Astrocyte of the spinal cord (primary cell): ENCODE measurements around the gene RND3.

Experiments used
- DNase-seq: peaks from one replicate; pipeline ENCODE4 v3.0.0; 2011; ENCODE audit warnings: low read depth, low spot score
- H3K4me3 ChIP-seq: 2 replicates; pipeline ENCODE4 v1.5.1; 2011; ENCODE audit warnings: low read depth, mild to moderate bottlenecking, low read length, moderate library complexity
- in situ Hi-C: cut with HindIII; loops from 2 replicates; pipeline ENCODE4 v1.10.0; 2017; ENCODE audit warnings: low sequenced_read_pairs
- TF ChIP-seq, protein P1 (sequence below): IDR thresholded peaks from 2 replicates; pipeline ENCODE4 v1.5.1; 2012; ENCODE audit warnings: low read depth, mild to moderate bottlenecking, low read length, inconsistent platforms

Gene RND3

DNA sequence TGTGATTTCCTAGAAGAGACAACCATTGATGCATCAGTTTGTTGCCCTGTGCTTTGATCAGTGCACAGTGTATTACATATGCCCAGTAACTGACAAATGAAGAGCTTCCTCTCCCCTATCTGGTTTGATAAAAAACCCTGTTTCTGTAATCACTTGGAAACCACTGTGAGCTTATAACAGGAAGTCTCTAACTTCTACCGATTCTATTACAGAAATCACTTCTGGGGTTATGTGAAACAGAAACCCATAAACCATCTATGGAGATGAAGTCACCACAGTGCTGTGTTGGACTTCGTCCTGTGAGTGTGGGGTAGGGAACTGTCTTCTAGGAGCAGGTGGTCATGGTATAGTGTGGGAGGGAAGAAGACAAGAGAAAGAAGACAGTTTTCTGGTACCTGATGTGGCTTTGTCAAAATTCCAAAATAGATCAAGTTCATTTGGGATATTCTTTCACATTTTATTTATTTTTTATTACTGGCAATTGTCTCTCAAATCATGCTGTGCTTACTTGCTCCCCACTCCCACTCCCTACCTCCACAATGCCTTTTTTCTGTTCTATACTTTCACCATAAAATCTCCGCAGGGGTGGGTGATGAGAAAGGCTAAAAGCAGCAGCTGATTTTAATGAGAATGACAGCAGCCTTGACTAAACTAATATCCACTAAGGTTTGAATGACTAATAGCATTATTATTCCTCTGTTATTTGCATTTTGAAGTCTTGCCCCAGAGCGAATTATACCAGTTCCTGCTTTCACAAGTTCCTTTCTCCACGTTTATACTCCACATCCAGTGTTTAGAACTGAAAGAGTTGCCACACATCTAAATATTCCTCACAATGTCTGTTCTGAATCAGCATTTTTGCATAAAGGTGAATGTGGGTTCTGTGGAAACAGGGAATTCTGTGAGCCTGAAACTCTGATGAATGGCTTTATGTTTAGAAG lies 41.7 kb upstream of the RND3 start:
- no peak overlapping the region for H3K4me3 ChIP-seq
- TF ChIP-seq, protein P1, sequence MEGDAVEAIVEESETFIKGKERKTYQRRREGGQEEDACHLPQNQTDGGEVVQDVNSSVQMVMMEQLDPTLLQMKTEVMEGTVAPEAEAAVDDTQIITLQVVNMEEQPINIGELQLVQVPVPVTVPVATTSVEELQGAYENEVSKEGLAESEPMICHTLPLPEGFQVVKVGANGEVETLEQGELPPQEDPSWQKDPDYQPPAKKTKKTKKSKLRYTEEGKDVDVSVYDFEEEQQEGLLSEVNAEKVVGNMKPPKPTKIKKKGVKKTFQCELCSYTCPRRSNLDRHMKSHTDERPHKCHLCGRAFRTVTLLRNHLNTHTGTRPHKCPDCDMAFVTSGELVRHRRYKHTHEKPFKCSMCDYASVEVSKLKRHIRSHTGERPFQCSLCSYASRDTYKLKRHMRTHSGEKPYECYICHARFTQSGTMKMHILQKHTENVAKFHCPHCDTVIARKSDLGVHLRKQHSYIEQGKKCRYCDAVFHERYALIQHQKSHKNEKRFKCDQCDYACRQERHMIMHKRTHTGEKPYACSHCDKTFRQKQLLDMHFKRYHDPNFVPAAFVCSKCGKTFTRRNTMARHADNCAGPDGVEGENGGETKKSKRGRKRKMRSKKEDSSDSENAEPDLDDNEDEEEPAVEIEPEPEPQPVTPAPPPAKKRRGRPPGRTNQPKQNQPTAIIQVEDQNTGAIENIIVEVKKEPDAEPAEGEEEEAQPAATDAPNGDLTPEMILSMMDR, result no peak
- in situ Hi-C loops, result no loop called here
- DNase-seq, result peak; percentile 64

DNA sequence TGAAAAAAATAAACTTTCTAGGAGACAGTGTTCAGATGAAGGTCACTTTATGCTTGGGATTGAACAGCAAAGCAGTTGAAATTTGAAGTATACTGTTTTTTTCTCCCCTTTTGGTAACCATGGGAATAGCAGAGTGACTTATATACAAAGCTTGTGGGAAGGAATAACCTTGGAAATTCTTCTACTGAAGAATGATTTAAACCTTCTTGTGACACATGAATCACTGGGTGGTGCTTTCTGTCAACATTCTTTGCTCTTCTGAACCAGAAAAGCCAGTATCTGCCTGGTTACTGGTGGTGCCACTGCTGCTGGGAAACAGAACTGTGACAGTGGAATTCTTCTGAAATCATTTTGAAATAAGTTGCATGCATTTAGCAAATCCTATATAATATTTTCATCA lies 39.4 kb upstream of the RND3 start:
- peak; percentile 92 for DNase-seq
- TF ChIP-seq, protein P1, result no peak
- no peak overlapping the region for H3K4me3 ChIP-seq
- in situ Hi-C loops, result no loop called here

DNA sequence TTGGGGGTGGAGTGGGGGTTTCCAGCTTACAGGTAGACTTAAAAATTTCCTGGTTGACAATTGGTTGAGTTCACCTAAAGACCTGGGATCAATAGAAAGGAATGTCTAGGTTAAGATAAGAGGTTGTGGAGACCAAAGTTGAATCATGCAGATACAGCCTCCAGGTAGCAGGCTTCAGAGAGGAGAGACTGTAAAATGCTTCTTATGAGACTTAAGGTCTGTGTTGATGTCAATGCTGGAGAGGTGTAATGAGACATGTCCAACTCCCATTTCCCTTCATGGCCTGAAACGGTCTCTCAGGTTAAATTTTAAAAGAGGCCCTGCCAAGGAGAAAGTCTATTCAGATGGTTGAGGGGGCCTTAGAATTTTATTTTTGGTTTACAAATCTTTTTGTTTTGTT lies 38.5 kb upstream of the RND3 start:
- TF ChIP-seq, protein P1, result no peak
- no peak for DNase-seq
- no peak overlapping the region for H3K4me3 ChIP-seq
- in situ Hi-C loops, result no loop called here

DNA sequence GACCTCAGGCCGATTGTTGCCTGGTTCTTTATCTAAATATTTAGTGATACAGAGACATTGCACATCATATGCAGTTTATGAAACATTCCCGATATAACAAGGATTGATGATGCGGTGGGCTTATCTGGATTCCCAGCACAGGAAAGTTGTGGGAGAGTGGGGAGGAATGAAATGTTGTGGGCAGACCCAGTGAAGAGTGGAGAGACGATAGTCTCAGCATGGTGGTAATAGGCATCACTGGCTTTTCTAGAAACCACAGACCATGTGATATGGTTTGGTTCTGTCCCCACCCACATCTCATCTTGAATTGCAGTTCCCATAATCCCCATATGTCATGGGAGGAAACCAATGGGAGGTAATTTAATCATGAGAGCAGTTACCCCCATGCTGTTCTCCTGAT lies 34.8 kb upstream of the RND3 start:
- TF ChIP-seq, protein P1, result no peak
- DNase-seq, result no peak
- in situ Hi-C loops, result no loop called here
- no peak overlapping the region for H3K4me3 ChIP-seq

DNA sequence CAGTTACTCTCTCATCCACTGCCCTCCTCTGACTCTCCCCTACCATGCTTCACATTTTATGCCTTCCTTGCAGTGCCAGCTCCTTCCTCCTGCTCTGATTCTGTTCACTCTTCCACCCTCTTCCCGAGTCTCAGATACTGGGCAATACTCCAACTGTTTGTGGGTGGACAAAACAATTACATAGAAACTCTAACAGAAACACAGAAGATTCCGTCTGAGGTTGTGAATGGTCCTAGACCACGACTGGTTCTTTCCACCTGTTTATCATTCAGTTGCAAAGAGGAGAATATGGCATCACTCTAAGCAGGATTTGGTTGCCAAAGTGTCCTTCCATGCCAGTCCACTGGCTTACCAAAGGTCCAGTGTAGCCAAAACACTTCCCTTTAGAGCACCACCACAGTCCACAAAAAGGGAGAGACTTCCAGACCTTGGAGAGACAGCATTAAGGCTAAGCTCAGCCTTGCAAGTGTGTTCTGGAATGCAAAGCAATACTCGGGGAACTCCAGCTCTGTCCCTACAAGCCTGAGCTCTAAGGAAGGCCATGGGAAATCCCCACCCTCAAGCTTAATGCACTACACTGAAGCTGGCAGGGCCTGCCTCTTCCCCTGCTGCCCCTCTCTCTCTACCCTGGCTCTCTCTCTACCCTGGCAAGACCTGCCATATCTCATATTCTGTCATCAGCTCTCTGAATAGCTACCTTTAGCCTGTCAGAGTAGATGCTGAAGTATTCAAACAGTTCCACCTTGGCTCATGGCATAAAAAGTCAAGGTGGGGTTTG lies 33.6 kb upstream of the RND3 start:
- no peak overlapping the region for H3K4me3 ChIP-seq
- TF ChIP-seq, protein P1, result no peak
- peak; percentile 70 for DNase-seq
- in situ Hi-C loops, result no loop called here

DNA sequence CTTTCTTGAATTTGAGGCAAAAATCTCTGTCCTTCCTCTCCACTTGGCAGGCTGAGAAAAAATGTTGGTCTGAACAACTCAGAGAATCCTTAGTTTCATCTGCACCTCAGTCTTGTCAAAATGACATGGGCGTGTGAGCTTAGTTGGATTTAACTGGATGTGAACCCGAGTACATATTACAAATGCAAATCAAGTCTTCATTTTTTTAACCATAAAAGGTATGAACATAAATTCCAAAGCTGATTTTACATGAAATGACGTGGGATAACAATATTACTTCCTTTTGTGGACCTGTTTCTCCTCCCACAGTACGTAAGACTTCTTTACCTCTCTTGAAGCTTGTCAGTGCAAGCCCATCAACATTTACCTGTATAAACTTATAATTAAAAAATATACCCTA lies 32.6 kb upstream of the RND3 start:
- H3K4me3 ChIP-seq, result no peak overlapping the region
- no peak for DNase-seq
- TF ChIP-seq, protein P1, result no peak
- in situ Hi-C loops, result no loop called here
